GM18909 (cell line): ENCODE data around the gene ZSWIM9.

Source experiments
- ATAC-seq: cut with Tn5 transposase; IDR thresholded peaks from one replicate; pipeline ENCODE4 v1.9.1; 2021; ENCODE audit warnings: mild to moderate bottlenecking; ENCODE audit not compliant: unreplicated experiment, poor library complexity

Gene ZSWIM9

DNA sequence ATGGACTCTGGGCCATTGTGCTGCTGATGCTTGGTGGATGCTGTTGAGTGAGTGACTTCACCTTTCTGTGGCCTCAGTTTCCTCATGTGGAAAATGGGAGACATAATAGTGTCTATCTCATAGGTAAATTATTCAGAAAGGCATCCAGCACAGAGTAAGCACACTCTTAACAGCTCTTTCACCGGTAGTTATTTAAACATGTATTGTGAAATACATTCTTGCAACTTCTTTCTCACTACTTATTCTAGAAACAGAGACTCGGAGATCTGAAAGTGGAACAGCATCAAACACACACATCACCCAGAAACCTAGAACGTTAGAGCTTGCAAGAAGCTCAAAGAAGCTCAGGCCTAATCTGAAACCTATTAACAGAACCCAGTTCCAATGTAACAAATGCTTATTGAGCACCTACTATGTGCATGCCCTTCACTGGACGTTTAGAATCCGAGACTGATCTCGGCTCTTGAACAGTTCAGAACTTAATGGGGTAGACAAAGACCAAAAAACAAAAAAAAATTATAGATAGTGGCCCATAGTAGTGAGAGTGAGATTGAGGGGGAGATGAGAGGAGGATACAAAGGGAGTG is 4.1 kb downstream of the ZSWIM9 start:
- no peak for ATAC-seq

DNA sequence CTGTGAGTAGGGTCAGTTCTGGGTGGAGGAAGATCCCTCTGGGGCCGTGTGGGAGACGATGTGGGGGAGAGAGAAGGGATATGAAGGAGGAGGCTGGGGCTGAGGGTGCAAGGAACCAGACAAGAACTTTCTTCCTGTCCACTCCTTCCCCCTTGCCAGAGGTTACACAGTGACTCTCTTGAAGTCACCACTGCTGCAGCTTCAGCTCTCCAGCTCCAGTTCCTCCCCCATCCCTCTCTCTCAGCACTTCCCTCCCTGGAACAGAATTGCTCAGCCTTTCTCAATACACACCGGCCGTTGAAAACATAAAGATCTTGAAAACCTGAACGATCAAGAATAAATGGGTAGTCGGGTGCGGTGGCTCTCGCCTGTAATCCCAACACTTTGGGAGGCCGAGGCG is 5.1 kb downstream of the ZSWIM9 start:
- ATAC-seq = no peak

DNA sequence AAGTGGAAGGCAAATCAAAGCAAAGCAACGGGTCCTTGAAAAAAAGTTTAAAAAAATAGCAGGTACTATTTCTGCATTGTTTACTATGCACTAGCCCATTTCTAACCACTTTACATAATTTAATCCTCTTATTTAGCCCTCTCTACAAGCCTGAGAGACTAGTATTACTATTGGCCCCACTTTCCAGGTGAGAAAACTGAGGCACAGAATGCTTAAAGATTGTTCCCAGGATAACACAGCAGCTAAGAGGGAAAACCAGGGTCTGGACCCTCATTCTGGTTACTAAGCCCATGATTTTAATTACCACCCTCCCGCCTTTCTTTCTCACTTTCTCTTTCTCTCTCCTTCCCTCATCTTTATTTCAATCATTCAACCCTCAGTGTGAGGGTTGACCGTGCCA is 5.7 kb downstream of the ZSWIM9 start:
- ATAC-seq = no peak

DNA sequence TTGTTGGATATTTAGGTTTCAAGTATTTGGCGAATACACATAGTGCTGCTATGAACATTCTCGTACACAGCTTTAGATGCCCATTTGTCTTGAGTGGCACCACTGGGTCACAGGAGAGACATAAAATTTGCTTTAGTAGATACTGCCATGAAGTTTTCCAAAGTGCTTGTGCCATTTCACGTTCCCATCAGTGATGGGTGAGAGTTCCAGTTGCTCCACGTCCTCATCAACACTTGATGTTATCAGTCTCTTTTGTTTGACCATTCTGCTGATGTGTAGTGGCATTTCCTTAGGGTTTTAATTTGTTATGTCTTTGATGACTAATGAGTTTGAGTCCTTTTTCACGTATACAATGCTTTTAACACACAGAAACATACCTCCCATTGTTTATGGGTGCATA is 11.0 kb downstream of the ZSWIM9 start:
- ATAC-seq = no peak

DNA sequence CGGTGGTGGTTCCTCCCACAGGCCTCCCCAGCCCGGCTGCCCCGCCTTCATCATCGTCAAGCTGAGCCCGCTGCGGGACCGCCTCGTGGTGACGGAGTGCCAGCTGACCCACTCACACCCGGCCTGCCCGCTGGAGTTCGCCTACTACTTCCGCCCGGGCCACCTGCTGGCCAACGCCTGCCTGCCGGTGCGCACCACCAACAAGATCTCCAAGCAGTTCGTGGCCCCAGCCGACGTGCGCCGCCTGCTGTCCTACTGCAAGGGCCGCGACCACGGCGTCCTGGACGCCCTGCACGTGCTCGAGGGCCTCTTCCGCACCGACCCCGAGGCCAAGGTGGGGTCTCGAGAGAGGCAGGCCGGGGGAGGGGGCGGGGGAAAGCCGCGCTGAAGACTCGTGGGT is 12.0 kb downstream of the ZSWIM9 start:
- no peak for ATAC-seq

DNA sequence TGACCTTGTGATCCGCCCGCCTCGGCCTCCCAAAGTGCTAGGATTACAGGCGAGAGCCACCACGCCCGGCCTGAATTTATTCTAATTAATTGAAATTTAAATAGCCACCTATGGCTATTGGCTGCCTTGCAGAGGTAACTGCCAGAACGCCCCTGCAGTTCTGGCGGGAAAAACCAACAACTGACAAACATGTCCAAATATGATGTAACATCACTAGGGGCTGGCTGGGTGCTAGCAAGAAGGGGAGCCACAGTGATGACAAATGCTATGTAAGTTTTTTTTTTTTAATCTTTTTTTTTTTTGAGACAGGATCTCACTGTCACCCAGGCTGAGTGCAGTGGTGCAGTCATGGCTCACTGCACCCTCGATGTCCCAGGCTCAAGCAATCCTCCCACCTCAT is 12.9 kb downstream of the ZSWIM9 start:
- ATAC-seq = no peak

DNA sequence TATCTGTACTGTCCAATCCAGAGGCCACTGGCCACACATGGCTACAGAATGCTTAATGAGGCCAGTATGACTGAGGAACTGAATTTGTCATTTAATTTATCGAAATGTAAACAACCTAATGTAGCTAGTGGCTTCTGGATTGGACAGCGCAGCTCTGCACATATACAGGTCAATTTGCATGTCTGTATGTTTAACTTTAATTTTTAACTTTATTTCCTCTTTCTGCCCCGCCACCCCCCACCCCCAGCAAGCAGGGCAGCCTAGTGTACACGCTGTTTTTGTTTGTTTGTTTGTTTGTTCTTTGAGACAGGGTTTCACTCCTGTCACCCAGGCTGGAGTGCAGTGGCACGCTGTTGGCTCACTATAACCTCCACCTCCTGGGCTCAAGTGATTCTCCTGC is 15.5 kb downstream of the ZSWIM9 start:
- peak; percentile 45 for ATAC-seq

DNA sequence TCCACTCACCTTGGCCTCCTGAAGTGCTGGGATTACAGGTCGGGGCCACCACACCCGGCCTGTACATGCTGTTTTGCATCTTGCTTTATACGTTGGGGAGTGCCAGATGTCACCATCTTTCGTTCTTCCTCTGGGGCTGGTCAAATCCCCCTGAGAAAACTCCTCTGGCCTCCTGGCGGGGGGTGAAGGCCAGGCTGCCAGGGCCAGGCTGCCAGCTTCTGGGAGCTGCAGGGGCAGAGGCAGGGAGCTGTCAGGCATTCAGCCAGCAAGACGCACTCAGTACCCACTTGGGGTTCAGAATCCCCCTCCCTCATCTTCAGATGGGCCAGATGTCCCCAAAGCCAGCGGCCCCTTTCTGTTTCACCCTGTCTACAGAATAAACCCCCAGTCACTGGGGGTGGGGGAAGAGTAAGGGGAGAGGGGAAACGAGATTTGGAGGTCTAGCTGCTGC is 16.1 kb downstream of the ZSWIM9 start:
- peak; percentile 73 for ATAC-seq

DNA sequence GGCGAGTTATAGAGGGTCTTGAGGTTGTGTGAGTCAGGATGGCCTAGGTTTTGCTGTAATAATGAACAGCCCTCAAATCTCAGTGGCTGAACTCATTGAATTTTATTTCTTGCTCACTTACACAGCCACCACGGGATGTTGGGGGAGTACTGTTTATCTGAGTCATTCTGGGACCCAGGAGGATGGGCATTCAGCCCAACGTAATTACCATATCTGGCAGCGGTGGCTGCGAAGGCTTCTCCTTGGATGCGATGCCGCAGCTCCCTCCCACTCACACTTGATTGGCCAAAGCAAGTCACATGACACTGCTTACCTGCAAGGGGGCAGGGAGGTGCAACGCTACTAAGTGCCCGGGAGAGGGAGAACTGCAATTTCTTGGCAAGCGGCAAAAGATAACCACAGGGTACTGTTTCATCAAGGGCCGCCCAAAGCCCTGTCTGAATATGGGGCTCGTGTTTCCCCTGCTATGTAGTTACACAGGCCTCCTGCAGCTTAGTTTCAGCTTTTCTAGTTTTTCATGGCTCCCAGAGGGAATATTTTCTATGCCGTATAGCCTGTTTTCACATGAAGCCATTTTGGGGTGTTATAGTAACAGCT is 19.9 kb downstream of the ZSWIM9 start:
- ATAC-seq = no peak

DNA sequence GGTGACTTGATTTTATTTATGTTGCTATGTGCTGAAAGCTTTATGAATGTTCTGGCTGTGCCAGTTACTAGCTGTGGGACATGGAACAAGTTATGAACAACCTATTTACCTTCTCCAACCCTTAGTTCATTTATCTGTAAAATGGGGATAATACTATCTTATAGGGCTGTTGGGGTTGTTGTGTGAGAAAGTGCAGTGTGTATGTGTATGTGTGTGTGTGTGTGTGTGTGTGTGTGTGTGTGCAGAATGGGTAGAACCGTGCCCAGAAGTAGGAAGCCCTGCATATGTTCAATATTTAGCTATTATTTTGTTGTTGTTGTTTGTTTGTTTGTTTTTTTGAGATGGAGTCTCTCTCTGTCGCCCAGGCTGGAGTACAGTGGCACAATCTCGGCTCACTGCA is 20.4 kb downstream of the ZSWIM9 start:
- ATAC-seq = no peak

DNA sequence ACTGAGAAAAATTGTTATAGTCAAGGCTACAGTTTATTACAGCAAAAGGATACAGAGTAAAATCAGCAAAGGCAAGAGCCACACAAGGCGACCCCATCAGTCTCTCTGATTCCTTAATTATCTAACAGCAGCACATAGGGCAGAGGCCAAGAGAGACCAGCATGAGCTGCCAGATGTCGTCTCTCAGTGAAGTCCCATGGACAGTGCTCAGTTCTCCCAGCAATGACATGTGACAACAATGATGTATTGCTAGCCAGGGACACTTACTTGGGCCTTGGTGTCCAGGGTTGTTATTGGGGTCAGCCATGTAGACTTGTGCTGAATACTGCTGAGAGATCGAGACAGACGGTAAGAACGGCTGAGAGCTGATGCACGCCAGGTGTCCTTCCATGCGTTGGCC is 22.3 kb downstream of the ZSWIM9 start:
- ATAC-seq = no peak

DNA sequence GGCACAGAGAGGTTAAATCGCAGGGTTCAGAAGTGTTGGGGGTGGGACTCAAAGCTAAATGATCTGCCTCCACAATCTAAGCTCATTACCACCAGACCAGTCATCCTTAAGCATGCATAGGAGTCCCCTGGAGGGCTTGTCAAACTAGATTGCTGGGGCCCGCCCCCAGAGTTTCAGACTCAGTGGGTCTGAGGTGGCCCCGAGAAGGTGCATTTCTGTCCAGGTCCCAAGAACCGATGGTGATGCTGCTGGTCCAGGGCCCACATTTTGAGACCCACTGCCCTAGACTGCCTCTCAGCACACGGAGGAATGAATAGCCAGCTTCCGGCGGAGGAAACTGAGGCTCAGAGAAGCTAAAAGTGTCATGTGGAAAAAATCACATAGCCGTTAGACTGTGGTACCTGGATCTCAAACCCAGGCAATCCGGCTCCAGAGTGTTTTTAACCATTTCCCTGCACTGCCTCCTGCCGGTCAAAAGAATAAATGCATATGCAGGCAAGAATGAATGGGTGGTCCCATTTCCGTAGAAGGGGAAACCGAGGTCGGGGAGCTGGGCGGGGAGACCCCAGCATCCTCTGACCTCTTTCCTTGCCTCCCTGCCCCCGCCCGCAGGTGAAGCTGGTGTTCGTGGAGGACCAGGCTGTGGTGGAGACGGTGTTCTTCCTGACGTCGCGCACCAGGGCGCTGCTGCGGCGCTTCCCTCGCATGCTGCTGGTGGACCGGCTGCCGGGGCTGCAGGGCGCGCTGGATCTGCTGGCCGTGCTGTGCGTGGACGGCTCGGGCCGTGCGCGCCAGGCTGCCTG is 23.8 kb downstream of the ZSWIM9 start:
- no peak for ATAC-seq

DNA sequence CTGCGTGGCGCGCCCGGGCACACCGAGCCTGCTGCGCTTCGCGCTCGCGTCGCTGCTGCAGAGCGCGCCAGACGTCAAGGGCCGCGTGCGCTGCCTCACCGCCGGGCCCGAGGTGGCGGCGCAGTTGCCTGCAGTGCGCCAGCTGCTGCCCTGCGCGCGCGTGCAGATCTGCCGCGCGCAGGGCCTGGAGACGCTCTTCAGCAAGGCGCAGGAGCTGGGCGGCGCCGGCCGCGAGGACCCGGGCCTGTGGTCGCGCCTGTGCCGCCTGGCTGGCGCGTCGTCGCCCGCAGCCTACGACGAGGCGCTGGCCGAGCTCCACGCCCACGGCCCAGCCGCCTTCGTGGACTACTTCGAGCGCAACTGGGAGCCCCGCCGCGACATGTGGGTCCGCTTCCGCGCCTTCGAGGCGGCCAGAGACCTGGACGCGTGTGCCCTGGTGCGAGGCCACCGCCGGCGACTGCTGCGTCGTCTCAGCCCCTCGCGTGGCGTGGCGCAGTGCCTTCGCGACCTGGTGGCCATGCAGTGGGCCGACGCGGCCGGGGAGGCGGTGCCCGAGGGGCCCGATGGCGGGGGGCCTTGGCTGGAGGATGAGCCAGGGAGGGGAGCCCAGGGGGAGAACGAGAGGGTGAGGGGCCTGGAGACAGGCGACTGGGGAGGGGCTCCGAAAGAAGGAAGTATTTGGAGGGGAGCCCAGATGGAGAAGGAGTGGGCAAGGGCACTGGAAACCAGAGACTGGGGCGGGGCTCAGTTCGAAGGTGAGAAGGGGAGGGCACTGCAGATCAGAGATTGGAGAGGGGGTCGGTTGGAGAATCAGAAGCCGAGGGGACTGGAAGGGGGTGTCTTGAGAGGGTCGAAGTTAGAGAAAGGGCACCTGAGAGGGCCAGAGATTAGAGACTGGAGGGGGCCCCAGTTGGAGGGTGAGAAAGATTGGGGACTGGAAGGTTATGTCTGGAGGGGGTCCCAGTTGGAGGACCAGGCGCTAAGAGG is 24.7 kb downstream of the ZSWIM9 start:
- ATAC-seq = no peak

DNA sequence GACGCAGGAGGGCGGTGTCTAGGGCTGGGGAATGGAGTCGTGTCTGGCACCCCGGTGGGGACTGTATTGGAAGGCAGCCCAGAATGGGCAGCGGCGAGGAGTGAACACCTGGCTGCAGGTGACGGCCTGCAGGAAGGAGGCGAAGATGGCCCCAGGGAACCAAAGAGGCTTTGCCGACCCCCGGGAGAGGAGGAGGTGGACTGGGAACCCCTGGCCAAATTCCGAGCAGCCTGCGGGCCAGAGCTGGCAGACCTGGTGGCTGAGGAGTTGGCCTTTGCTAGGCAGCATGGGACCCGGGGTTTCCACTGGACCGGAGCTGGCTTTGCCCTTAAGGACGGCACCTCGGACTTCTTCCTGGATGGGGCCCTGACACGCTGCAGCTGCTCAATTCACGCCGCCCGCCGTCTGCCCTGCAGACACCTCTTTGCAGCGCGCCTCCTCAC is 25.9 kb downstream of the ZSWIM9 start:
- no peak for ATAC-seq

DNA sequence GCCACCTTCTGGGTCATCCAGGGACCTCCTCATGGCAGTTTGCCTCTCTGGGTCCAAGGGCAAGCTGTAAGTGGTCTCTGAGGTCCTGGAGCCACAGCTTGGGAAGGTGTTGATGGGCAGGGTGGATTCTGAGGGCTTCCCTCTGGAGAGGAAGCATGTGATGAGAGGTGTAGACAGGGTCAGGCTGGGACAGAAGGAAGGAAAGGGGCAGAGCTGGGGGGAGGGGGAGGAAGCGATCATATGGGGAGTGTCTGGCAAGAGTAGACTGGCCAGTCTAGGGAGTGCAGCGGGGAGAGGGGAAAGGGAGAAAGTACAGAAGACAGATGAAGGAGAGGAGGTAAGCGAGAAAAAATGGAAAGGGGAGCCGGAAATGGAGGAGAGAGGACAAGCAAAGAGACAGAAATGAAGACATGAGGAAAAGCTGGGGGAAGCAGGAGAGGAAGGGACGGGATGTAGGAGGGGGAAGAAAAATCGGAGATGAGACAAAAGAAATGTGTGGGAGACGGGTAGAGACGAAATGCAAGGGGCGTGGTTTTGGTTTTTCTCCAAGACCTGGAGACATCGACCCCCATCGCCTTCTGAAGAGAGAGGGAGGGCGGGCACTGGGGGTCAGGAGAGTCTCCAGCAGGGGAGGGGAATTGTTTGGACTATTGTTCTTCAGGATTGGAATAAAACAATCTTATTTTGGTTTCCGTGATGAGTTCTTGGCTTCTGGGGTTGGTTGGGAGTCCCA is 26.6 kb downstream of the ZSWIM9 start:
- no peak for ATAC-seq

DNA sequence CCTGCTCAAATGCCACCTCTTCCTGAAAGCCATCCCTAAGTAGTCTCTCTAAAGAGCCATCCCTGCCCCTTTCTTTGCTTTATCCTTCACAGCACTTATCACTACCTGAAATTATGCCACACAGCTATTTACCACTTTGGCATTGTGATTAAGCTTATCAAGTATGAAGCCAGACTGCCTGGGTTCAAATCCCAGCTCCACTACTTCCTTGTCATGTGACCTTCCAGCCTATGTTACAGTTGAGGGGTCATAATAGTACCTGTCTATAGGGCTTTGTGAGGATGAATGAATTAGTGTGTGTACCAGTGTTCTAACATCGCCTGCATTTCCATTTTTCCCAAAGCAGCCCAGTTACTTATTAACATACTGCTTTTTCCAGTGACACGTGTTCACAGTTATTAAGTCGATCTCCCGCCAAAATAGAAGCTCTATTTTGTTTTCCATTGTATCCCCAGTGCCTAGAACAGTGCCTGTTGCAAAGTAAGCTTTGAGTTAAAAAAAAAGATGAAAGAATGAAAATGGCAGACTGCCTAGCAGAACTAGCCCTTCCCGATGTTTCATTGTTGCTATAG is 32.8 kb downstream of the ZSWIM9 start:
- ATAC-seq = no peak

DNA sequence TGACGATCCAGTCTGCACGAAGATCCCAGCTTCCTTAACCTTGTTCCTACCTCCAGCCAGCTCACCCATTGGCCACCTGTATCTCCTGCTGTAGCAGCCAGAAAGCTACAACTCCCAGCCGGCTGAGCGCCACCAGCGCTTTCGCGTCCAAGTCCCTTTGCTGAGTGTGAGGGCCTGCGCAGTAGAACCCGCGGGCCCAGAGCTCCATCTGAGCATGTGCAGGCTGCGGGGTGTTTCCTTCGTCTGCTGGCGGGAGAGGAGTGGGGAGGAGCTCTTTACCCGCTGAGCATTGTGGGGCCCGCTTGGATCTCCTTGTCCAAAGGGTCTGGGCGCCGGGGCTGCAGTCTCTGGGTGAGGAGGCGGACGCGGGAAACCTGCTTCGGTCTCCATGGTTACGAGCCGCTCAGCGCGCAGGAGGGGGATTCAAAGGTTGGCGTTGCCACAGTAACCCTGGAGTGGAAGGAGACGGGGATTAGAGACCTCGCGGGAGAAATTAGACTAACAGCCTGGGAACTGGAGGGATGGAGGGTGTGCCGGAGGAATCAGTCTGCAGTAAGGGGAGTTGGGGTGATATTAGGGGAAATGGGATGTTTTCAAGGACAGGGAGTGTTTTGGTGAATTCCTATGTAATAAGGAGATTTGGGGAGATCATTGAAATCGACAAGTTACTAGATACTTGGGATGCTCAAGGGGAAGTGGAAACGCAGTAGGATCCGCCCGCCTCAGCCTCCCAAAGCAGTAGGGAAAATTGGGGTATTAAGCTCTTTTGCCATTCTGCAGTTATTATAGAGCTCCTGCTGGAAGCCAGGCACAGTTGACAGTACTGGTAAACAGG is 33.5 kb downstream of the ZSWIM9 start:
- ATAC-seq = peak; percentile 91

DNA sequence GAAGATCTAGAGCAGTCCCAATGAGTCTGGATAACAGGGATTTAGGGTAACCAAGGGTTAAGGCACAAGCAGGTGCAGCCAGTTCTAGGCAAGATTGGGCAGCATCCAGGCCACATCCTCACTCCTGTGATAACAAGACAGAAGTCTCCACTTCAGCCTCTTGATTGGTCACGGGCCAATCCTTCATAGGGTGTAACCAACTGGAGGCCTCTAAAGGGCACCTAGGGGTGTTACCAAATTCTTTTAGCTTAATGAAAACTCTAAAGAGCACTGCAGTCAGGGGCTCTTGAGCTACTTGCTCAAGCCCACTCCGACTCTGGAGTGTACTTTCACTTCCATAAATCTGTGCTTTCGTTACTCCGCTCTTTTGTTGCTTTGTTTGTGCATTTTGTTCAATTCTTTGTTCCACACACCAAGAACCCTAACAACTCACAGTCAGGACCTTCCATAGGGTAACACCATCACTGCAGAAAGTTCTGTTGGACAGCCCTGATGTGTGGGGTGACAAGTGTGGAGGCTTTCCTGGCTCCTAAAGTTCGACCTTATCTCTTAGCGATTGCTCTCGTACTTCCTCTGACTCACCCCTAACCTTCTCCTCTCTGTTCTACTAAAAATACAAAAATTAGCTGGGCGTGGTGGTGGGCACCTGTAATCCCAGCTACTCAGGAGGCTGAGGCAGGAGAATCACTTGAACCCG is 36.1 kb downstream of the ZSWIM9 start:
- ATAC-seq = no peak
